Stomach (tissue), 4 donors: ENCODE measurements around the gene FXN.

ENCODE experiments used
- CTCF ChIP-seq, 7 experiments: fragments of 450-650 bp in 4 of 7; fragments of 200-600 bp in 3 of 7; sonication (generic) in 3 of 7; IDR thresholded peaks; one replicate each; pipeline ENCODE4 v1.5.1; 2016 to 2019; ENCODE audit warnings: antibody characterized with exemption in 7 of 7, control low read depth in 2 of 7, mild to moderate bottlenecking in 1 of 7
- POLR2A ChIP-seq, 4 donors: fragments of 450-650 bp; IDR thresholded peaks; one replicate each; pipeline ENCODE4 v1.6.1; 2016; ENCODE audit warnings: antibody characterized with exemption in 4 of 4, control low read depth in 2 of 4, mild to moderate bottlenecking in 1 of 4, moderate library complexity in 1 of 4
- POLR2AphosphoS5 ChIP-seq, 3 donors: sonication (generic); formaldehyde crosslinking; IDR thresholded peaks; one replicate each; pipeline ENCODE4 v1.6.1; 2016; ENCODE audit warnings: antibody characterized with exemption in 3 of 3

GRCh38 chr9:69090946-69091345, 55.4 kb downstream of the FXN start:
- no peak for TF ChIP-seq POLR2AphosphoS5 (IDR thresholded peaks at IDR 0.05)
- TF ChIP-seq CTCF (IDR thresholded peaks at IDR 0.05): no peak
- no peak for TF ChIP-seq POLR2A (IDR thresholded peaks at IDR 0.05)
